Measurements from ENCODE around the gene OLA1.

OLA1 gene

DNA sequence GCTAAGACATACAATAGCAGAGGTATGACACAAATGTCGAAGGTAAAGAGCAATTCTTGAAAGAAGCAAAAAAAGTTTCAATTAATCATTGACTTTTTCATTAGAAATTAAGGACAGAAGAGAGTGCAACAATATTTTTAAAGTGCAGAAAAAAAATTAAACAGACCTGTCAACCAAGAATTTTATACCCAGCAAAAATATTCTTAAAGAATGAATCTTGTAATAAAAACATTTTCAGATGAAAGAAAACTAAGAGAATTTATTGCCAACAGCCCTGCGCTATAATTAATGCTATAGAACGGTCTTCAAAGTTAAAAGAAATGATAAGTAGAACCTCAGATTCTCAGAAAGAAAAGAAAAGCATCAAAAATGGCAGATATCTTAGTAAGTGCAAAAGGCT, 79.0 kb downstream of the OLA1 start:
- TF ChIP-seq FOXP2 (optimal IDR thresholded peaks at IDR 0.05; ENCODE audit: borderline replicate concordance, extremely low read depth, extremely low read length, insufficient read depth) (no peak), POLR2AphosphoS5 (IDR thresholded peaks at IDR 0.05; ENCODE audit: low read depth, low read length) (no peak), SIN3A (IDR thresholded peaks at IDR 0.05; ENCODE audit: borderline replicate concordance, insufficient read depth, low read length) (no peak), TAF1 (IDR thresholded peaks at IDR 0.05; ENCODE audit: borderline replicate concordance, insufficient read depth, low read length) (no peak)
- TF ChIP-seq, protein P1, sequence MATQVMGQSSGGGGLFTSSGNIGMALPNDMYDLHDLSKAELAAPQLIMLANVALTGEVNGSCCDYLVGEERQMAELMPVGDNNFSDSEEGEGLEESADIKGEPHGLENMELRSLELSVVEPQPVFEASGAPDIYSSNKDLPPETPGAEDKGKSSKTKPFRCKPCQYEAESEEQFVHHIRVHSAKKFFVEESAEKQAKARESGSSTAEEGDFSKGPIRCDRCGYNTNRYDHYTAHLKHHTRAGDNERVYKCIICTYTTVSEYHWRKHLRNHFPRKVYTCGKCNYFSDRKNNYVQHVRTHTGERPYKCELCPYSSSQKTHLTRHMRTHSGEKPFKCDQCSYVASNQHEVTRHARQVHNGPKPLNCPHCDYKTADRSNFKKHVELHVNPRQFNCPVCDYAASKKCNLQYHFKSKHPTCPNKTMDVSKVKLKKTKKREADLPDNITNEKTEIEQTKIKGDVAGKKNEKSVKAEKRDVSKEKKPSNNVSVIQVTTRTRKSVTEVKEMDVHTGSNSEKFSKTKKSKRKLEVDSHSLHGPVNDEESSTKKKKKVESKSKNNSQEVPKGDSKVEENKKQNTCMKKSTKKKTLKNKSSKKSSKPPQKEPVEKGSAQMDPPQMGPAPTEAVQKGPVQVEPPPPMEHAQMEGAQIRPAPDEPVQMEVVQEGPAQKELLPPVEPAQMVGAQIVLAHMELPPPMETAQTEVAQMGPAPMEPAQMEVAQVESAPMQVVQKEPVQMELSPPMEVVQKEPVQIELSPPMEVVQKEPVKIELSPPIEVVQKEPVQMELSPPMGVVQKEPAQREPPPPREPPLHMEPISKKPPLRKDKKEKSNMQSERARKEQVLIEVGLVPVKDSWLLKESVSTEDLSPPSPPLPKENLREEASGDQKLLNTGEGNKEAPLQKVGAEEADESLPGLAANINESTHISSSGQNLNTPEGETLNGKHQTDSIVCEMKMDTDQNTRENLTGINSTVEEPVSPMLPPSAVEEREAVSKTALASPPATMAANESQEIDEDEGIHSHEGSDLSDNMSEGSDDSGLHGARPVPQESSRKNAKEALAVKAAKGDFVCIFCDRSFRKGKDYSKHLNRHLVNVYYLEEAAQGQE (IDR thresholded peaks at IDR 0.05; ENCODE audit: insufficient read depth in 1 of 2, low read depth in 2 of 2, low read length in 2 of 2) = no peak

DNA sequence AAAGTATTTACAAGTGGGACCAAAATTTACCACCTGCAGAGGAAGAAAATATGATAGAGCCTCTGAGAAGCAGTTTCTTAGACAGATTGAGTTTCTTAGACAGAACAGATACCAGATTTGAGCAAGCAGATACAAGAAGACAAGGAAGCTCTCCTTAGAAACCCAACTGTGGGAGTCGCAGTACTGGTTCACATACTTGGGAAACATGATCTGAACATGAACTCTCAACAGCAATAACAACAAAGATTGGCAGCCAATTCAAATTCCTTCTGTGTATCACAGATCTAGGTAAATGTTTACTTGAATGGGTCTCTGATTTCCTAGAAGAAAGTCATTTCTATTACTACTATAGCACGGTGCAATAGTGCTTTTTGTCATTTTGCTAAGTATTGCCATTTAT, 82.1 kb downstream of the OLA1 start:
- TF ChIP-seq TAF1 (IDR thresholded peaks at IDR 0.05; ENCODE audit: borderline replicate concordance, insufficient read depth, low read length) (no peak), POLR2AphosphoS5 (IDR thresholded peaks at IDR 0.05; ENCODE audit: low read depth, low read length) (no peak), FOXP2 (optimal IDR thresholded peaks at IDR 0.05; ENCODE audit: borderline replicate concordance, extremely low read depth, extremely low read length, insufficient read depth) (no peak), SIN3A (IDR thresholded peaks at IDR 0.05; ENCODE audit: borderline replicate concordance, insufficient read depth, low read length) (no peak)
- TF ChIP-seq, protein P1 (IDR thresholded peaks at IDR 0.05; ENCODE audit: insufficient read depth in 1 of 2, low read depth in 2 of 2, low read length in 2 of 2) = no peak

DNA sequence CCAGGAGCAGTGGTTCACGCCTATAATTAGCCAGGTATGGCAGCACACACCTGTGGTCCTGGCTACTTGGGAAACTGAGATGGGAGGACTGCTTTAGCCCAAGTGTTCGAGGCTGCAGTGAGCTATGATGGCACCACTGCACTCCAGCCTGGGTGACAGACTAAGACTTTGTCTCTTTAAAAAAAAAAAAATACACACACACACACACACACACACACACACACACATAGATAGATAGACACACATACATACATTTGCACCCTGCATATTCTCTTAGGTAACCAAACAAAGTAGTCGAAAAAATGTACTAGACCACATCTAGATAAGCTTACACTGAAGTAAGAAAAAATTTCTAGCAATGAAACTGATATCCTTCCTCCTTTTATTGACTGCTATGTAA, 86.8 kb downstream of the OLA1 start:
- TF ChIP-seq FOXP2 (optimal IDR thresholded peaks at IDR 0.05; ENCODE audit: borderline replicate concordance, extremely low read depth, extremely low read length, insufficient read depth) (no peak), SIN3A (IDR thresholded peaks at IDR 0.05; ENCODE audit: borderline replicate concordance, insufficient read depth, low read length) (no peak), POLR2AphosphoS5 (IDR thresholded peaks at IDR 0.05; ENCODE audit: low read depth, low read length) (no peak), TAF1 (IDR thresholded peaks at IDR 0.05; ENCODE audit: borderline replicate concordance, insufficient read depth, low read length) (no peak)
- TF ChIP-seq, protein P1 (IDR thresholded peaks at IDR 0.05; ENCODE audit: insufficient read depth in 1 of 2, low read depth in 2 of 2, low read length in 2 of 2) = no peak

DNA sequence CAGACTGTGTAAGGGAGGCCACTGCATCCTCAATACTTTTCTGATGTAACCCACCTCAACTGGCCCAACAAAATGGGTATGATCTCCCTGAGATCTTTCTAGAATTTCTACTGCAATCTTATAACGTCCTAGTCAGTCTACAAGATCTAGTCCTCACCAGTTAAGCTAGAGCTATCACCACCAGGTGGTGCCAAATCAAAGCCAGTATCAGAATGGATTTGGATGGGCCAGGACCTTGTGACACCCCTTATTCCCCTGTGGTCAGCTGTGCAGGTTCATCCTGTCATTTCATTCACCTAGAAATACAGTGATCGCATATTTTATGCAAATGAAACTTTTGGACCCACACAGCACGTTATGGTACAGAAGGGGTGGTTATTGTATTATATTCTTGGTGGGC, 90.3 kb downstream of the OLA1 start:
- TF ChIP-seq, protein P1 (IDR thresholded peaks at IDR 0.05; ENCODE audit: insufficient read depth in 1 of 2, low read depth in 2 of 2, low read length in 2 of 2) = no peak
- TF ChIP-seq TAF1 (IDR thresholded peaks at IDR 0.05; ENCODE audit: borderline replicate concordance, insufficient read depth, low read length) (no peak), POLR2AphosphoS5 (IDR thresholded peaks at IDR 0.05; ENCODE audit: low read depth, low read length) (no peak), SIN3A (IDR thresholded peaks at IDR 0.05; ENCODE audit: borderline replicate concordance, insufficient read depth, low read length) (no peak), FOXP2 (optimal IDR thresholded peaks at IDR 0.05; ENCODE audit: borderline replicate concordance, extremely low read depth, extremely low read length, insufficient read depth) (no peak)

DNA sequence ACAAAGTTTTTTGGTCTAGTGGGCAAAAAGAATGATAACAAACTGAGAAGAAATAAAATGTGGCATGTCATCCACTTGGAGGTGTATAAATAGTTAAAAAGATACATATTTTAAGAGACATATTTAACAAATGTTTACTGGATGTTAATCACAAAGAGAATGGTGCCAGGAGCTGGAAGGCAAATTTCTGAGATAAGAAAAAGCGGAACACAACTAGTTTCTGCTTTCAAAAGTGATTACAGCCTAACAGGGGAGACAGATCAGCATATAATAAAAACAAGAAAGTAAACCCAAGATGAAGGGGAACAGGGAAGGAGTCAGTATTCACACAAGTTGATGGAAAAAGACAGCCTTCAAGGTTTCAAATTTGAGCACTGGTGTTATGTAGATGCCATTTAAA, 91.3 kb downstream of the OLA1 start:
- TF ChIP-seq POLR2AphosphoS5 (IDR thresholded peaks at IDR 0.05; ENCODE audit: low read depth, low read length) (no peak), TAF1 (IDR thresholded peaks at IDR 0.05; ENCODE audit: borderline replicate concordance, insufficient read depth, low read length) (no peak), FOXP2 (optimal IDR thresholded peaks at IDR 0.05; ENCODE audit: borderline replicate concordance, extremely low read depth, extremely low read length, insufficient read depth) (no peak), SIN3A (IDR thresholded peaks at IDR 0.05; ENCODE audit: borderline replicate concordance, insufficient read depth, low read length) (no peak)
- TF ChIP-seq, protein P1 (IDR thresholded peaks at IDR 0.05; ENCODE audit: insufficient read depth in 1 of 2, low read depth in 2 of 2, low read length in 2 of 2) = no peak

All from PFSK-1 (cell line).